Testis (tissue), 2 donors: ENCODE results near the gene ARTN.

Experiments
- CTCF ChIP-seq, 3 experiments: fragments of 450-650 bp in 2 of 3; fragments of 200-600 bp in 1 of 3; sonication (generic) in 1 of 3; IDR thresholded peaks; one replicate each; pipeline ENCODE4 v1.5.1; 2016 to 2019; ENCODE audit warnings: antibody characterized with exemption in 3 of 3, mild to moderate bottlenecking in 2 of 3, moderate library complexity in 1 of 3
- POLR2A ChIP-seq: fragments of 450-650 bp; IDR thresholded peaks from one replicate; pipeline ENCODE4 v1.6.1; 2017; ENCODE audit warnings: antibody characterized with exemption, mild to moderate bottlenecking, moderate library complexity

GRCh38 chr1:43958351-43959255 is 25.0 kb downstream of the ARTN start:
- TF ChIP-seq CTCF (IDR thresholded peaks at IDR 0.05) (no peak), POLR2A (no peak)
